HCEC 1CT (cell line): ENCODE measurements around the gene MPZL2.

Source experiments
- DNase-seq: peaks from one replicate; pipeline ENCODE4 v3.0.0-alpha.2; 2017

The MPZL2 gene

GRCh38 chr11:118240999-118241763, 22.9 kb downstream of the MPZL2 start:
- DNase-seq, result no peak

DNA sequence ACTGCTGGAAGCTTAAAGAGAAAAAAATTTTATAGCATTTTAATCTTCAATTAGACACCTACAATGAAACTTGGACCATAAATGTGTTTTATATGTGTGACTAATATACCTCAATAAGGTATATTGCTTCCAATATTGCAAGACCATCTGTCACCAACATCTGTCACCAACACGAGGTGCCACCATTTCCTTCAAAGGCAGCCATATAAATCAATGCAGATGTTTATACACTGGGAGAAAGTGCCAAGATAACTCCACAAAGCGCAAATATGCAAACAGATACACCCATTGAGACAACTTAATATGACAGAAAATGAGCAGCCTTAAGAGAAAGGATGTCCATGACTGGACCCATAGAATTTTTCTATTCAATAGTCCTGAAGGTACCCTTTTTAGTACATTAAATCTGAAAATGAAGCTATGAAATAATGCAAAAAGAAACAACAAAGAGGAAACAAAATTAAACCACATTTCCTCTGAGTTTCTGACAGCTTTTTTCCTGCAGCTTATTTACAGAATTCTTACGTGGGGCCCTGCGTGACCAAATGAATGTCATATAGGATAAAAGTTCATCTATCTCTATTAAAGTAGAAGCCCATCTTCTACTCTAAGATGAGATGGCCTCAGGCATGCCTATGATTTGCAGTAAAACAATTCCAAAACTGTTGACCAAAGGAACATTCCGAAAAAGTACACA, 24.4 kb downstream of the MPZL2 start:
- DNase-seq, result no peak

GRCh38 chr11:118238929-118239328, 25.2 kb downstream of the MPZL2 start:
- no peak for DNase-seq

DNA sequence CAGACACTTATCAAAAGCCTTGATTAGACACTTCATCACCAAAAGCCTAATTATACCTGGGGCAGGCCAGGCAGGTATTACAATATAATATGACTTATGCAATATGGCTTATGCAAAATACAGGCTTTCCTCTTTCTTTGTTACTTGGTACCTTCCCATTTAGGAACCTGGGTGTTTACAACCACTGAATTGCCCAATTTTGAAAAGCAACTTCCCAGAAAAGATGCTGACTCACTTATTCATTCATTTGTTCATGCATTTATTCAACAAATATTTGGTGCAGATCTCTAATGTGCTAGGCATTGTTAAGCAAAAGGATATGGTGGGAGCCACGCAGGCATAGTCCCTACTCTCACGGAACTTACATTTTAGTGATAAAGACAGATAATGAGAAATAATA, 25.7 kb downstream of the MPZL2 start:
- DNase-seq, result no peak

GRCh38 chr11:118236170-118236569, 27.9 kb downstream of the MPZL2 start:
- no peak for DNase-seq

DNA sequence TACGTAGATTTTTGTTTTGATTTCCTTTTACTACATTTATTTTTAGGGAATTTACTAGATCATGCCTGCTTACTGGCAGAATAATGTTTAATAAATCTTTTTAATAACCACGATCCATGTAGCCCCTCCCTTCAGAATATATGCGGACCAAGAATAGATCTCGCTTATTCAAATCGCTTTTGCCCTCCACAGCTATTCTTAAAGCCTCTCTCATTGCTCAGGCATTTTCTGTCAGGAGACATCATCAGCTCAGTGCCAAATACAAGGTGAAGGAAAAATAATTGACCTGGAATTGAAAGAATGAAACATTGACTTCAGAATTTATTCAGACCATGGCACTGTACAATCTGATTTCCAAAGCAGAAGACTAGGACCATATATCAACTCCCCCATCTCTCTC, 29.3 kb downstream of the MPZL2 start:
- no peak for DNase-seq

GRCh38 chr11:118233850-118234249, 30.2 kb downstream of the MPZL2 start:
- DNase-seq, result no peak

DNA sequence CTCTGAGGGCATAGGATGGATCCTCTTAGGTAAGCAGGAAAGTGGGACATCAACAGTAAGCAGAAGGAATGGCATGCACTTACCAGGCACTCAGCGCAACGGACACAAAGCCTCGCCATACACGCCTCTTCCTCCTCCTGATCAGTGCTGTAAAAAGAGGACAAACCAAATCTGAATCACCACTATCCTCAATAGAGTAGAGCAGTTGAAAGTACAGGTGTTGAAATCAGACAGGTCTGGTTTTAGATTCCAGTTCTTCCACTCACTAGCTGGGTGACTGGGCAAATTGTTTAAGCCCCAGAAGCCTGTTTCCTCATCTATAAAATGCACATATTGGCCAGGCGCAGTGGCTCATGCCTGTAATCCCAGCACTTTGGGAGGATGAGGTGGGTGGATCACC, 30.7 kb downstream of the MPZL2 start:
- DNase-seq, result no peak

DNA sequence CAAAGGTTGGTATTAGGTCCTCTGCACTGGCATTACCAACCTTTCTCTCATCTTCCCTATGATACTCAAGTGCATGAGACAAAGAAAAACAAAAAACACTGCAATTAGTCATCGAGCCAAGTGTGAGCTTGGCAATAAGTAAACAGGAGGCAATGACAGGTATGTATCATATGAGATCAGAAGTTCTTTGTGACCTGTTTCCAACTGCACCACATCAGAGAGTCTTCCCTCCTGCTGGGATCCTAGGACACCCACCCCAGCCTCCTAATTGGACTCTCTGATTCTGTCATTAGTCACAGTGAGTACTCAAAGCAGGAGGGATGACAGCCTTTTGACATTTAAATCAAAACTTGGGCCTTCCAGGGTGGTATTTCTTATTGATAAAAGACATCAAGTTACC, 31.4 kb downstream of the MPZL2 start:
- no peak for DNase-seq

- no peak for DNase-seq
These were observed 32.6 kb downstream of the MPZL2 start for GRCh38 chr11:118231461-118231860.

DNA sequence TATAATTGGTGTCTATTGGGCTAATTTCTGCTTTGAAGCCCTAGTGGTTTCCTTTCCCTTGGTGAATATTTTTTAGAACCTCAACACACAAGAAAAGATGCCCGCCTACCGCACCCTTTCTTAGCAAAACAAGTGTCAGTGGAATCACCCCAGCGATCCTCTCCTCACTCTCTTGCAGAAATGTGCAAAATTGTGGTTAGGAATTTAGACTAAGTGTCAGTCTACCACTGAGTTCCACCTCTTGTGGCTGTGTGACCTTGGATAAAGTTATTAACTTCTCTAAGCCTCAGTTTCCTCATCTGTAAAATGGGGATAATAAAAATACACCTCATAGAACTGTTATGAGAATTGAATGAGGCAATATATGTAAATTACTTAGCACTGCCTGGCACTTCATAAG, 34.0 kb downstream of the MPZL2 start:
- DNase-seq, result no peak

- DNase-seq, result no peak
These were observed 34.7 kb downstream of the MPZL2 start for GRCh38 chr11:118229274-118229847.

DNA sequence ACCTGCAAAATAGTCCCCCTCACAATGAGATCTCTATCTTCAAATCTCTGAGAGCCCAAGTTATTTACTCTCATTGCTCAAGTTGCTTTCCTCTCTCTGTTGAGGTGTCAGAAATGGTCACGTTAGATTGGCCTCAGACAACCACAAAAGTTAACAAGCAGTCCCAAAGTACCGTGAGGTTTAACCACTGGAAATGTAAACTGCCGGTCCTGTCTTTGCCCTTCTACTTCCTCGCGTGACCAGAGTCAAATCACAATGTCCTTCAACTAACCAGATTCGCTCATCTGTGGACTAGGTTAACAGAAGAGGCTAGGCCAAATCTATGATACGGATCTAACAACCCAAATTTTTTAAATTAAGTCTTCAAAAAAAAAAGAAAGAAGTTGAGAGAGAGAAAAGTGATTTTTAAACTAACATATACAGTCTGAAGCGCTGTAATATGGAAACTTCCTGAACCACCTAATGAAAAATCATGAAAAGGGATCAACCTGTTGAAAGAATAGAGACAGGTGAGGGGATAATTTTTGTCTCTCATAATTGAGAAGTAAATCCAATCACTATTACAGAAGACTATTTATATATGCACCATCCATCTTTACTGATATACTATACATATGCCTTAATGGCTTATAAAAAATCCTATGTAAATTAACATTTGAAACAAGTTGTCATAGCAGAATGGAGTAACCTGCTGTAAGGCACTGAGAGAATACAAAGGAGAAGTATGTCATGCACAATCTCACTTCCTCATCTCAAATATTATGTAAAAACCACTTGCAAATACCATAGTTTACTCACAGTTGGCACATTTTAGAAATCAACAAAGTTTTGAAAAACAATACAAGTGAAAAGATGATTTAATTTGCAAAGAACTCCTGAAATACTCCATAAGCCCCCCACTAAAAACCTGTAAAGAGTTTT, 36.0 kb downstream of the MPZL2 start:
- DNase-seq, result no peak

GRCh38 chr11:118226781-118227180, 37.3 kb downstream of the MPZL2 start:
- DNase-seq, result no peak

GRCh38 chr11:118226296-118226695, 37.8 kb downstream of the MPZL2 start:
- DNase-seq, result peak; percentile 5

GRCh38 chr11:118224511-118225188, 39.4 kb downstream of the MPZL2 start, which contains the start of gene JAML:
Gene JAML (minus strand): TSS chr11:118225011. CDS start chr11:118214866, 10,145 bp downstream.
- DNase-seq, result no peak

DNA sequence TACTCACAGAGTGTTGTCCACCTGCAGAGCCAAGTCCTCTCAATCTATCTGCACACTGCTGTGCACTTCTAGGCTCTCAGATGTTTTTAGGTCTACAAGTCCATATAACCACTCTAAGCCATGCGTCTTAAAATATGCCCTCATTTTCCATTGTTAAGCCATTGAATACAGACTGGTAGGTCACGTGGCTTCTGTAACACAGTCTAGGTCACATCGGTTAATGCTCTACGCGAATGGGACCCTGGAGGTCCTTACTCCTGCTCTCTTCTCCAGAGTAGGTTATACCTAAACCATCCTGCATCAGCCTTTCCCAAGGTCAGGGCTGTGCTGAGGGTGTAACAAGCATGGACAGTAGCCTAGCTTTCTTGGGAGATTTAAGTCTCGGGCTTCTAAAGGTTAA, 40.1 kb downstream of the MPZL2 start:
- DNase-seq, result no peak

DNA sequence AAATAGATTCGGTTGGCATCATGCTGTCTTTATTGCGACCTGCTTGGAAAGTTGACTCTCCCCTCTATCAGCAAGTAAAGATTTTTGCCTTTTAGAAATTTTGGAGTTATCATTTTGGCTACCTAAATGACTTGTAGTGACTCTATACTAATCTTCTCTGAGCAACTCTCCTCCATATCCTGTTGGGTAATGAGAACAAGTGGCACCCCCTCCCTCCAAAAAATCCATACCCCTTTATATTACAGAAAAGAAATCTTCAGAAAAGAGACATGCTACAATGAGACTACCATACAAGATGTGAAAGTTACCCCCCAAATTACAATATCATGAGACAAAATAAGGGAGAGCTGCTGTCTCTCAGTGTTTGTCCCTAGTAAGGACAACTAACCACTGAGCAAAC, 40.5 kb downstream of the MPZL2 start:
- no peak for DNase-seq

- no peak for DNase-seq
These were observed 41.7 kb downstream of the MPZL2 start for GRCh38 chr11:118222437-118222836.

DNA sequence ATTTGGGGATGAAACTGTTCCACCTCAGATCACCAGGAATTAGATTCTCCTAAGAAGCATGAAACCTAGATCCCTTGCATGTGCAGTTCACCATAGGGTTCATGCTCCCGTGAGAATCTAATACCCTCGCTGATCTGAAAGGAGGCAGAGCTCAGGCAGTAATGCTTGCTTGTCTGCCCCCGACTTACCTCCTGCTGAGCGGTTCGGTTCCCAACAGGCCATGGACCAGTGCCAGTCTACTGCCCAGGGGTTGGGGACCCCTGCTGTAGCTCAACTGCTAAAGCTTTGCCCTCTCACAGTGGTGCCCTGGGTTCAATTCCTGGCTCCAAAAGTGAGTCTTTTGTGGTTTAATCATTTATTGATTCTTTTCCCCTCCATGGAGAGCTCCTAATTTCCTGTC, 42.7 kb downstream of the MPZL2 start:
- no peak for DNase-seq

DNA sequence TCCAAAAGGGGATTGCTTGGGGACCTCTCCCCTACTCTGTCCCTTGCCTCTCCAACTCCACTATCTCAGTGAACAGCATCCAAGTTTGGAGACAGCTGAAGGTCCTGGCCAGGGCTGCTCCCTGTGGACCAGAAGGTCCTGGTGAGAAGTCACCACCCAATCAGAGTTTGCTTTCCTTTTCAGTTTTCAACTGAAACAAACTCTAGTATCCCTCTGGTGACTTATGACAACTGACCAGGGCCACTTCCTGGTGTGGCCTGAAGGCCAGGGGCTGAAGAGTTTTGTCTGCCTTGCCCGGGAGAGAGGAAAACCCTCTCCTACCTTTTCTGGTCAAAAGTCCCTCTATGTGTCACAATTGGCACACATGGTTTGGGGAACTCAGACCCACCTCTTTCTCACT, 44.4 kb downstream of the MPZL2 start:
- DNase-seq, result no peak

- DNase-seq, result no peak
These were observed 44.9 kb downstream of the MPZL2 start for GRCh38 chr11:118219244-118219643.
